GM18907 (cell line): Measurements from ENCODE around the gene GRIP2.

Experiments used
- ATAC-seq: cut with Tn5 transposase; IDR thresholded peaks from one replicate; pipeline ENCODE4 v1.9.1; 2021; ENCODE audit warnings: mild to moderate bottlenecking, moderate library complexity; ENCODE audit not compliant: unreplicated experiment

The GRIP2 gene

GRCh38 chr3:14508505-14508819 is 31.7 kb downstream of the GRIP2 start:
- ATAC-seq = no peak

- ATAC-seq = no peak
Measured at GRCh38 chr3:14507757-14508504, 32.2 kb downstream of the GRIP2 start.

- no peak for ATAC-seq
Measured at GRCh38 chr3:14507305-14507741, 32.8 kb downstream of the GRIP2 start.

GRCh38 chr3:14506626-14507304 is 33.4 kb downstream of the GRIP2 start:
- no peak for ATAC-seq

- ATAC-seq = no peak
Measured at GRCh38 chr3:14505803-14506500, 34.2 kb downstream of the GRIP2 start.

- ATAC-seq = no peak
Measured at GRCh38 chr3:14505001-14505802, 34.9 kb downstream of the GRIP2 start.

- no peak for ATAC-seq
Measured at GRCh38 chr3:14503706-14504065, 36.5 kb downstream of the GRIP2 start.

GRCh38 chr3:14503033-14503705 is 37.0 kb downstream of the GRIP2 start:
- no peak for ATAC-seq

GRCh38 chr3:14502472-14502871 is 37.7 kb downstream of the GRIP2 start:
- no peak for ATAC-seq

- ATAC-seq = no peak
Measured at GRCh38 chr3:14497321-14497720, 42.8 kb downstream of the GRIP2 start.

GRCh38 chr3:14496351-14496750 is 43.8 kb downstream of the GRIP2 start:
- no peak for ATAC-seq

- no peak for ATAC-seq
Measured at GRCh38 chr3:14494973-14495300, 45.2 kb downstream of the GRIP2 start.

- no peak for ATAC-seq
Measured at GRCh38 chr3:14494279-14494972, 45.7 kb downstream of the GRIP2 start.

- no peak for ATAC-seq
Measured at GRCh38 chr3:14492948-14493881, 46.9 kb downstream of the GRIP2 start.

GRCh38 chr3:14491396-14492190 is 48.5 kb downstream of the GRIP2 start:
- no peak for ATAC-seq

- ATAC-seq = no peak
Measured at GRCh38 chr3:14490831-14491230, 49.3 kb downstream of the GRIP2 start.

GRCh38 chr3:14490255-14490654 is 49.9 kb downstream of the GRIP2 start:
- no peak for ATAC-seq

- no peak for ATAC-seq
Measured at GRCh38 chr3:14489641-14490040, 50.5 kb downstream of the GRIP2 start.
